GM19395 (cell line): ENCODE data around the gene ANKH.
A peak's percentile ranks its signal among the peaks of the same experiment; 100 is the strongest.

ENCODE experiments used
- ATAC-seq: cut with Tn5 transposase; IDR thresholded peaks from one replicate; pipeline ENCODE4 v1.9.1; 2021; ENCODE audit warnings: mild to moderate bottlenecking, moderate library complexity; ENCODE audit not compliant: unreplicated experiment

Gene ANKH

DNA sequence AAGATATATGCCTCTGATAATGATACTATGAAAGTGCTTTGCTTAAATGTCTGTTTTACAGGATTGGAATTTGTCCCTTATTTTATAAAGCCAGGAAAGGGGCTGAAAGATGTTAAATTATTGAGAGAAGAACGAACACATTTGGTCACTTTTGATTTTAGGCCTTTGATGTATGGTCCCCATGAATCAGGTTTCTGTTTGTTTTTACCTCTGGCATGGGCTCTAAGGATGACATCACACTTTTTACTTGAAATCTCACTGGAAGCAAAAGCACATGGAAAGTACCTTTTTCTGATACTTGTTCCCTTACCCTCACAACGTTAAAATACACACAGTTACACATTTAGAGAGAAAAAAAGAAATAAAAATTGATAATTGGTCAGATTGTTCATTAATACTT, 200.2 kb downstream of the ANKH start:
- ATAC-seq: no peak

DNA sequence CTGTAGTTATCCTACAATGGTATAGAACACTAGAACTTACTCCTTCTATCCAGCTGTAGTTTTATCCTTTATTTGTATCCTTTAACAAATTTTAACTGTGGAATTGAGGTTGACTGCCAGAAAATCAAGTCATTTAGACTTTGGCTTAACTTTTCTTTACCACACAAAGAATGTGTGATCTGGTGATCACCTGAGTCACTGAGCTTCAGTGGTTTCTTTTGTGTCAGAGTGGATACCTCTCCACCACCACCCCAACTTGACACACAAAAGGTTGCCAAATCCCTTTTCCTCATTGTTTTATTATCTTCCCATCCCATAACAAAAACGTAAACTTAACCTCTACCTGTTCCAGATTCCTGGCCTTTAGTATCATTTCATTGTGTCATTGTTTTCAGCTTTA, 201.6 kb downstream of the ANKH start:
- ATAC-seq: no peak

DNA sequence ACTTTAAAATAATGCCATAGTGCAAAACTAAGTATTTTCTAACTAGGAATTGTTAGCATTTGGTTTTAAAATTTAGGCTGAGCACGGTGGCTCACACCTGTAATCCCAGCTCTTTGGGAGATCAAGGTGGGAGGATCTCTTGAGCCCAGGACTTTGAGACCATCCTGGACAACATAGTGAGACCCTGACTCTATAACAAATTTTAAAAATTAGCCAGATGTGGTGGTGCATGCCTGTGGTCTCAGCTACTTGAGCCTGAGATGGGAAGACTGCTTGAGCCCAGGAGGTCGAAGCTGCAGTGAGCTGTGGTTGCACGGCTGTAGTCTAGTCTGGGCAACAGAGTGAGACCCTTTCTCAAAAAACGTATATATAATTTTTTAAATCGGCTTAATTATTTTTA, 202.2 kb downstream of the ANKH start:
- no peak for ATAC-seq

DNA sequence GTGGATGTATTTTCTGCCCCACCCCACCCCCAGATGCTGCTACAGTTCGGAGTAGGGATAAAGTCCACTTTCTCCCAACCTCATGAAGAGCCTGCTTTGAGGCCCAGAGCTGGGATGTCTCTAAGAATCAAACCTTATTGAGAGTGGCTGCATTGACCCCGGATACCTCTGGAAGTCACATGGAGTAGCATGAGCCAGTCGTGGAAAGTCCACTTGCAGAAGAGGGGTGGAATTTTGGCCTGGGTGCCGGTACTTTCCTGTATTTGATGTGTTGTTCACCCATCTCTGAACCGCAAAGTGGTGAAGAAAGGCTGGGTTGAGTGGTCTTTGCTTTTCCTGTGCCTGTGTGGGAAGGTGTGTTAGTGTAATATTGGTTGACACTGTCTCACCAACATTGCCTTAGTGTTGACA, 203.4 kb downstream of the ANKH start:
- no peak for ATAC-seq

DNA sequence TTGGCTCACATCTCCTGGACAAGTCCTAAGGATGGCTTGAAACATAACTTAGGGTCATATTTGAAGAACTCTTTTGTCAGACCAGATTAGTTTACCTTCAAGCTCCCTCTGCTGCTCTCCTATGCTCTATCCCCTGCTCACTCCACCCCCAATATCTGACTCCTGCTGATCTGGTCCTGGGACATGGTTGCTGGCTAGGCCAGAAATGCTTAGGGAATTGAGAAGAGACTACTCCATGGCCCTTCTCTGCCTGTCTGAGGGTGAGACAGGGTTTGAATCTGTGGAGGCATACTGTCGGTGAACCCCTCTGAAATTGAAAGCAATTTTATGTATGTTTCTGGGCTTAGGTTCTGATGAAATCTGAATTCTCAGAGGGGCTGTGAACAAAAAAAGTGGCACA, 203.8 kb downstream of the ANKH start:
- ATAC-seq: no peak

DNA sequence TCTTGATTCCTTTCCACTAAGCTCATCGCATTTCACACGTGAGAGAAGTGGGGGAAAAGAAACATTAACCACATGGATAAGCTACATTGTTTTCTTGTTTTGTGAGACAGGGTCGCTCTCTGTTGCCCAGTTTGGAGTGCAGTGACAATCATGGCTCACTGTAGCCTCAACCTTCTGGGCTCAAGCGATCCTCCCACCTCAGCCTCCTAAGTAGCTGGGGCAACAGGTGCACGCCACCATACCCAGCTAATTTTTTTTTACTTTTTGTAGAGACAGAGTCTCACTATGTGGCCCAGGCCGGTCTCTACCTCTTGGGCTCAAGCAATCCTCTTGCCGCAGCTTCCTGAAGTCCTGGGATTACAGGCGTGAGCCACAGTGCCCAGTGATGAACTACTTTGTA, 204.3 kb downstream of the ANKH start:
- ATAC-seq: no peak

DNA sequence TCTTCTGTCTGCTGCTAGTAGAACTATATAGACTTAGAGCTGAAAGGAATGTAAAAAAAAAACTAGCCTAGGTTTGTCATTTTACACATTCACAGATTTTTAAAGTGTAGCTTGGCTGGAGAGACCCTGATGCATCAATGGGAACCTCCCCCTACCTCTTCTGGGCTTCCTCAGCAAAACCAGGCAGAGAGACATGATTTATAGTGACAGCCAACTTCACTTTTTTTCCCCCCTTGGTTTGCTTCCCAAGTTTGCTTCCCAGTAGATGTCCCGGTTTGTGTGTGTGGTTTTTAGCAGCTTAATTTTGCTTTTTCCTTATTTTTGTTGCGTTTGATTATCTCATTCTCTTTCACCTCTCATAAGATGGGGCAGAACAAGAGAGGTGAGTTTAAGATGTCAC, 205.2 kb downstream of the ANKH start:
- ATAC-seq: no peak

DNA sequence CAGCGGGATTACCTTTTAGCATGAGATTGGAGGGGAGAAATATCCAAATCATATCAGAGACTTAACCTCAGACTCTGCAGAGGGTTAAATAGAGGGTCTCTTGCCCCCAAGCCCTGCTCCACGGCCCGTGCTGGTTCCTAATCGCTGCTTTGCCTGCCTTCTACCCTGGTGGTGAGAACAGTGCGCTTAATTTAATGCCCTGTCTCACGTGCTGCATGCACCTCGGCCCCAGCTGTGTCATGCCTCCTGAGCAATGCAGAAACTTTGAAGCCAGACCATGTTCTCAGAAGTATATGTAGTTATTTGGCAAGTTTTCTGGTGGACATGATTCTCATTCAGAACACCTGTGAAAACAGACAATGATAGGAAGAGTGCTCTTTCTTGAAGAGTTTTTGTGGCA, 205.6 kb downstream of the ANKH start:
- peak; percentile 41 for ATAC-seq

DNA sequence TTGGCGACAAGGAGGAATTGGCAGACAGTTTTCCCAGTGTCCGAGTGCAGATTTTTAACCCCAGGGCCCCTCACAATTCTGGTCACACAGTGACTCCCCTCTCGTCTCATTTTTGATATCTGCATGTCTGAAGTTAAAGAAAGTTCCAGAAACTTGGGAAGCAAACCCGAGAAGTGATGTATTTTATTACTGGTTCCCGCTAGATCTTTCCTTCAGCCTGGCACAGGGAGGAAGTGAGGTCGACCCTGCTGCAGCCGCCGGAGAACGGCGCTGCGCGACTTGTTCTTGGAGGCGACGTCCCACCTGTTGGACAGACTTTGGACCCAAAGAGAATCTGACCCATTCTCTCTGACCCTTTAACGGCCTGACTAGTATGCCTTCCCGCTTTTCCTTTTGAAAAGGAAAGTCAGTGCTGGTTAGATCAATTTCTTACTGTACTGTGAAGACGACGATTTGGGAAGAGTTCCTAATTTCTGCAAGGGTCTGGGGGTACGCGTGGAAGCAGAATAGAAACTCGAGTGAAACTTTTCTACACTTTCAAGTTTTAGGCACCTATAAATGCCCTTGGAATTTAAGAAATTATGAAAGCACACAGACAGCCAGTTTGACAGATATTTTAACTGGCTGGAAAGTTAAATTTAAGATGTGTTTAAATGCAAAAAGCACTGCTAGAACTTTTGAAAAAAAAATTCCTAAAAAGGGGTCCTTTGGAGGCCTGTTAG, 206.3 kb downstream of the ANKH start:
- ATAC-seq: no peak

DNA sequence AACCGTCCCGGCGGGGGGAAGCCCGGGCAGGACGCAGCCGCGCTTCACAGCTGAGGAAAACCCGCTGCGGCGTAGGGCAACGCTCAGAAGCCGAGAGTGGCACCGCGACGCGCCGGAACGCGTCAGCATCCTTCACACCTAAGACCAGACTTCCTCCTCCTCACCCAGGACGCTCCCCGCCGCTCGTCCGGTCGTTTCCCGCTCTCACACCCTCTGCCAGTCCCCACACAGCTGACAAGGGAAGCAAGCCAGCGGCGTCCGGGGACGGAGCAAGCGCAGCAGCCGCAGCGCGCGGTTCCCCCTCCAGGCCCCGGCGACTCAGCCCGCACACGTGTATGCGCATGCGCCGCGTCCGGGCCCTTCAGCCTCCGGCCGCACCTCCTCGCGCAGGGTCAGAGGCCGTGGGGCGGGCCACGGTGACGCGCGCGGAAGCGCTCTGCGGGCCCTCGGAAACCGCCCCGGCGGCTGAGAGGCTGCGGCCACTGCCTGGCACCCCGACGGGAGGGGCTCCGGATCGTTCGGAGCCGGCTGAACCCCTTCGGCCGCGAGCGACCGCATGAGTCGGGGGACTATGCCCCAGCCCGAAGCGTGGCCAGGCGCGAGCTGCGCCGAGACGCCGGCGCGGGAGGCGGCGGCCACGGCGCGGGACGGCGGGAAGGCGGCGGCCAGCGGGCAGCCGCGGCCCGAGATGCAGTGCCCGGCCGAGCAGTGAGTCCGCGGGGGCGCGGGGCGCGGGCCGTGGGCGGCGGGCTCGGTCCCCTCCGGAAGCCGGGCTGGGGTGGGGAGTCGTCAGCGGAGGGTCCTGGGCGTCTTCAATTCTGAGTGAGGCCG, 207.1 kb downstream of the ANKH start, which contains the start of gene OTULIN:
Gene OTULIN, plus strand, starts transcription at position 449 of the 831 bp plus-strand sequence. Its CDS starts 108 bp downstream, at position 557.
- peak; percentile 63 for ATAC-seq

DNA sequence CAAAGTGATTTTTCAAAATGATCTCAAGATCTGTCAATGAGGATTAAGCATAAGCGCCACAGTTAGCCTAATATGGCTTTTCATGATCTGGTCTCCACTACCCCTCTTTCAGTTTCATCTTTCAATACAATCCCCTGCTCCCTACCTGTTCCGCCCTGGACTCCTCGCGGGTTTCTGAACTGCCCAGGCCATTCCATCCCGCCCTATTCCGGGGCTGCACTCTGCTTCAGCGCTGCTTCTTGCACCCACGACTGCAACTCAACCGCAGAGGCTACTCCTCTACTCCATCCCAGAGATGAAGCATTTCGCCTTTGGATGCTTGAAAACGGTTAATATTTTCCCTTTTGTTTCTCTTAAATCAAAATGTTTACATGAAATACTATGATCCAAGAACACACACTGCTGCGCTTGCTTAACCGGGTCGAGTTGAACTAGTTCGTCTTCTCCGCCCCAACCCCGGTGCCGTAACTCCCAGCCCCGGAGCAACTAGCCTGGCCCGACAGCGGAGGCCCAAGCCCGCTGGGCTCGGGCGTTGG, 207.8 kb downstream of the ANKH start:
- ATAC-seq: peak; percentile 29

DNA sequence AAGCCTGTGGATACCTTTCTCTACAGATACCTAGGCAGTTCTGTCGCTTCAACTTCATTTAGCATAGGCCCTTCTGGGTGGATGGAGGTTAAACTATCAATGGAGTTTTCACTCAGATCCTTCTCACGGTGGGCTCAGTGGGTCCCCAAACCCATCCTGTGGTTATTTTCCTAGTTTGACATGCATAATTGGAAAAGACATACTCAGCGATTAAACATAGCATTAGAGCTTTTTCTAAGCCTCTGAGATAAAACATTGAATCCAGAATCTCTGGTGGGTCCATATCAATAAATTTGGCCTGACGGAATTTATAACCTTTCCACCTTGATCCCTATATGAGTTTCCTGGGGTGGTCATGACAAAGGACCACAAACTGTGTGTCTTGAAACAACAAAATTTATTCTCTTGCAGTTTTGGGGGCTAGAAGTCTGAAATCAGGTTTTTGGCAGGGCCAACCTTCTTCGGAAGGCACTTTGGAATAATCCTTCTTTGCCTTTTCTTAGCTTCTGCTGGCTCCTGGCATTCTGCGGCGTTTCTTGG, 208.8 kb downstream of the ANKH start:
- ATAC-seq: no peak

DNA sequence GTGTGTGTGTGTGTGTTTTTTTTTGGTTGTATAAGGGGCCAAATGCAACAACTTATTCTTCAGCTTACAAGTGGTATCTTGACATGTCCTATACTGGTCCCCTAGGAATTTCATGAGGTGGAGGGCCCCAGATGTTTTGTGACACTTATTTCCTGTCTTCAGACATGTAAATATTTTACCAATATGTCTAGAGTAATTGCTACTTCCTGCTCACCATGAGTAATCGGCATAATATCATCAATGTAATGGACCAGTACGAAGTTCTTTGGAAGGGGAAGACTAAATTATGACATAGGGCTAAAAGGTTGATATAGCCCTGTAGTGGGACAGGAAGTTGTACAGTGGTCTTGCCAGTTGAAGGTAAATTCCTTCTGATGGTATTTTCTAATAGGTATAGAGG, 210.7 kb downstream of the ANKH start:
- no peak for ATAC-seq

DNA sequence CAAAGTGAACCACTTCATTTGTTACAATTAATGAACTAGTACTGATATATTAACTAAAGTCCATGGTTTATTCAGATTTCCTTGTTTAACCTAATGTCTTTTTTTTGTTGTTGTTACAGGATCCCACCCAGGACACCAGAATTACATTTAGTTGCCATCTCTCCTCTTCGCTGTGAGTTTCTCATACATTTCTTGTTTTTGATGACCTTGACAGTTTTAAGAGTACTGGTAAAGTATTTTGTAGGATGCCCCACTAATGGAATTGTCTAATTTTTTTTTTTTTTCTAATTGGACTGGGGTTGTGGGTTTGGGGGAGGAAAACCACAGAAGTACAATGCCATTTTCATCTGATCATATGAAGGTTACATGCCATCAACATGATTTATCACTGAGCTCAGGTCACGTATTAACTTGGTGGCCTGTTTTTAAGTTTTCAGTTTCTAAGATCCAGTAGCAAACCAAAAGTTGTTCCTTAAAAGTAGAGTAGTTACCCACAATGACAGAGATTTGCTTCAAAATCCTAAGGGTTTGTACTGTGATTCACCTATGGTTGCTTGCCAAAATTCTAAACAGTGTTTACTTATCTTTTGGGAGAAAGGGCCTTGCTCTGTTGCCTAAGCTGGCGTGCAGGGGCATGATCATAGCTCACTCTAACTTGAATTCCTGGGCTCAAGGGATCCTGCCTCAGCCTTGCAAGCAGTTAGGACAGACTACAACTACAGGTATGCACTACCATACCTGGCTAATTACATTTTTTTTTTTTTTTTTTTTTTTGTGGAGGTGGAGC, 211.6 kb downstream of the ANKH start:
- ATAC-seq: no peak

DNA sequence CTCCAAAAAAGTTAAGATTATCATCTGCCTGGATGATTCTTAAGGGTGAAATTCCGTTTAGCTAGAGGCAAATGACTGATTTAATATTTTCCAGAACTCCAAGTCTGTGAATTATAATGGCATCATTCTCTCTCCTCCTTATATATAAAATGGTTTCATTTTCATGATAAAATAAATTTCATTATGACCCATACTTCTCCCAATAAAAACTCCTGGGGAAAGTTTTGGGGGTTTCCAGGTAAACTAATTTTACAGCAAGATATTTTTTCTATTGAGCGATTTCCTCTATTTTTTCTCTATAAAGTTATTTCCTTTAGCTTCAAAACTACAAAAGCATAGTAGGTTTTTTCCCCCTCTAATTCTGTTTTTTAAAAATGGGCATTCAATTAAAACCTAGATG, 214.7 kb downstream of the ANKH start:
- no peak for ATAC-seq

DNA sequence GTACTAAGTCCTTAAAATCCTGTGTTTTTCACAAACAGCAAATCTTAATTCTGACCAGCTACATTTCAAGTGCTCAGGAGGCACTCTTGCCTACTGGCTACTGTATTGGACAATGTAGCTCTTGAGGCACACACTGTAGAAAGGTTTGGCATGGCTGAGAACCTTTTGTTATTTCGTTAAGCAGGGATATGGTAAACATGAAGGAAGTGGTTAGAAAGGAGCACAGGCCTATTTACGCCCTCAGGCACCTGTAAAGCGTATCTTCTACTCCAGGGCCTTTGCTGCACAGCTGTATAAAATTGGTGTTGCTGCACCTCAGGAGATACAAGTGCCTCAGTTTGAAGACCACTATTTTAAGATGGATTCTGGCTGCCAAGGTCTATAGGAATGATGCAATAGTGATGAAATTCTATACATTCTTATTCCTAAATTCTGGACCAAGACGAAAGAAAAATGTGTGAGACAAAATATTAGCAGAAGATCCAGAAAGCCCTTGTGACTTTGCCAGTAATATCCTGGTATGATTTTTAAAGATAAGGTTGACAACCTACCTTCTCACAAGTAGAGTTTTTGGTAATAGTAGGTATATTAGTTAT, 216.3 kb downstream of the ANKH start:
- ATAC-seq: no peak
